HG02885 (cell line): ENCODE data around the gene CRYBA4.

Source experiments
- ATAC-seq: cut with Tn5 transposase; IDR thresholded peaks from one replicate; pipeline ENCODE4 v1.9.1; 2021; ENCODE audit warnings: mild to moderate bottlenecking; ENCODE audit not compliant: unreplicated experiment, poor library complexity

CRYBA4 gene

DNA sequence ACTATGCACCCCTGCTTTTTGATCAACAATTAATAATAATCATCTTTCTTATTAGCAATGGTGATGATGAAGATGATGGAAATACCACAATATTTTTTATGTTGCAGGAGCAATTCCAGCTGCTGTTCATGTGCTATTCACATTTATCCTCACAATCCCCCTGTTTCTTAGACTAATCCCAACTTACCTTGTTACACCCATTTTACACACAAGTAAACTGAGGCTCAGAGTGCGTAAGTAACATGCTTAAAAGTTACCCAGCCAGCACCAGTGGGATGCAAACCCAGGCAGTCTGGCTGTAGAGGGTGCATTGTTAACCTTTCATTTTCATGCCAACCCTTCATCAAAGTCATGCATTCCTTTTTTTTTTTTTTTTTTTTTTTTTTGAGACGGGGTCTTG is 1.6 kb upstream of the CRYBA4 start:
- no peak for ATAC-seq

DNA sequence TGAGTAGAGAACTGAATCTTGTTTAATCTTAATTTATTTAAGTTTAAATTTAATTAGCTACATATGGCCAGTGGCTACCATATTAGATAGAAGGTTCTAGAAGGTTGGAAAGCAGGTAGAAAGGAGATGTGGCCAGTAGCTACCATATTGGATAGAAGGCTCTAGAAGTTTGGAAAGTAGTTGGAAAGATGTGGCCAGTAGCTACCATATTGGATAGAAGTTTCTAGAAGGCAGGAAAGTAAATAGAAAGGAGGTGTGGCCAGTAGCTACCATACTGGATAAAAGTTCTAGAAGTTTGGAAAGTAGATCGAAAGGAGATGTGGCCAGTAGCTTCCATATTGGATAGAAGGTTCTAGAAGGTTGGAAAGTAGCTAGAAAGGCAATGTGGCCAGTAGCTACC is 2.2 kb downstream of the CRYBA4 start:
- no peak for ATAC-seq

DNA sequence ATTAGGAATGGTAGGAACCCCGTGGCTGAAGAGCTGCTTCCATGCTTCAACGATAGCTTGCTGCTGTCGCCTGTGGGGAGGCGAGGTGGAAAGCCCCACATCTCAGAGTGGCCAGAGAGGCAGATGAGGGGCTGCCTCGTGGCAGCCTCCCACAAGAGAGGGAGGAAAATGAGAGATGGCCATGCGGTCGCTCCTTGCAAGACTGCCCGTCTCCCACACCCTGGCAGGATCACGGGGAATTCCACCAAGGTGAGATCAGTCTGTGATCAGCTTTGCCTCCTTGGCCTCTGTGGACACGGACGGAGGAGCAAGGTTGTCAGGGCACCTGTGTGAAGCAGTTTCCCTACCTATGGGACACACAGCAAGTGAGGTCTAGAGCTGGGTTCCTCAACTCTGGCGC is 3.0 kb downstream of the CRYBA4 start:
- ATAC-seq = no peak

DNA sequence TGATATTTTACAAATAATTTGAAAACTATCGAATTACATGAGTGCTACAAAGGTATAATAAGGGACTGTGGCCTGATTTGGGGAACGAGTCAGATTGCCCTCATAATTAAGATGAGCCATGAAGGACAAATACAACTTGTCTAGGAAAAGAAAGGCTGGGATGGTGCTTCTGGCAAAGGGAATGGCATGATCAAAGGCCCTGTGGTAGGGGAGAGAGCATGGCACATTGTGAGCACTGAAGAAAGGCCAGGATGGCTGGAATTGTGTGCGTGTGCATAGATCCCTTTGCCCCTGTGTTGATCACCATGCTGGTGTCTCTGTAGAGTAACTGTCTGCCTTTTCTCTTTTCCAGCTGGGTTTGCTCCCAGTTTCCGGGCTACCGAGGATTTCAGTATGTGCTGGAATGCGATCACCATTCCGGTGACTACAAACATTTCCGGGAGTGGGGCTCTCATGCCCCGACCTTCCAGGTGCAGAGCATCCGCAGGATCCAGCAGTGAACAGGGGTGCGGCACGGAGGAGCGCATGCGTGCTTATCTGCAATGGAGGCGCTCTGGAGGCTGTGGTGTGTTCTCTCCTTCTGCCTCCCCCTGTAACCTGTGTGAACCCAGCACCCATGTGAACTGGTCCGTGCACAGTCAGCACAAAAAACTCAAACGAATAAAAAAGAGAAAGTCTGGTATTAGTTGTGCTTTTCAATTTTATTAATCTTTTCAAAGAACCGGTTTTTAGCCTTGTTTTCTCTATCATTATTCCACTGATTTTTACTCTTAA is 8.4 kb downstream of the CRYBA4 start:
- ATAC-seq = no peak

- no peak for ATAC-seq
Observed at GRCh38 chr22:26631282-26631681, 9.5 kb downstream of the CRYBA4 start.

DNA sequence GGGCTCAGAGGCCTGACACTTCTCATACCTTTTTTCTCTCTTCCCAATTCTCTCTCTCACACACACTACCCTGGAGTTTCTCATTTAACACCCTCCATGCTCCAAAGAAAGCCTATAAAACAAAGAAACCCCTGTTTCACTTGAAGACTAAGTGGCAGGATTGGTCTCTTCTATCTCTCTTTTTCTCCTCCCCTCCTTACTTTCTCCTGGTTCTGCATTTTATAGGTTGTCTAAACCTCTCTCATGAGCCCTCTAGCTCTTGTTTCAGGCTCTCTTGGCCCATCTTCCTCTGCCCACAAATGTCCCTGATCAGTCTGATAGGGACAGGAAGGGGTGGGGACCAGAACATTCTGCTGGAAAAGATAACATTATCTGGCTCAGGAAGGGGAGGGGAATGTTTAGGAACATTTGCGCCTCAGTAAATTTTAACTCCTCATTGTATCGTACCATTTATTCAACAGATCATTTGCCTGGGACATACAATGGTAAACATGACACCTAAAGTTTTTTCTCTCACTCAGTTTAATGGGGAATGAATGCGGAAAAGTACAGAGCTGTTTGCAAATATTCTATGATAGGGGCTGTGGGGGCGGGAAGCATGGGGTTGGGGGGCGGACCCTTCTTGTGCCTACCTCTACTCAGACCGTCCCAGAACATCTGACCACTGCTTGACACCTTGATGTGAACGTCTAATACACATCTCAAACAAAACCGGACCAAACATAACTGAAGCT is 10.8 kb downstream of the CRYBA4 start:
- no peak for ATAC-seq

- ATAC-seq = no peak
Observed at GRCh38 chr22:26634189-26634588, 12.4 kb downstream of the CRYBA4 start.

- ATAC-seq = no peak
Observed at GRCh38 chr22:26635117-26635516, 13.4 kb downstream of the CRYBA4 start.

- no peak for ATAC-seq
Observed at GRCh38 chr22:26636296-26636695, 14.5 kb downstream of the CRYBA4 start.

DNA sequence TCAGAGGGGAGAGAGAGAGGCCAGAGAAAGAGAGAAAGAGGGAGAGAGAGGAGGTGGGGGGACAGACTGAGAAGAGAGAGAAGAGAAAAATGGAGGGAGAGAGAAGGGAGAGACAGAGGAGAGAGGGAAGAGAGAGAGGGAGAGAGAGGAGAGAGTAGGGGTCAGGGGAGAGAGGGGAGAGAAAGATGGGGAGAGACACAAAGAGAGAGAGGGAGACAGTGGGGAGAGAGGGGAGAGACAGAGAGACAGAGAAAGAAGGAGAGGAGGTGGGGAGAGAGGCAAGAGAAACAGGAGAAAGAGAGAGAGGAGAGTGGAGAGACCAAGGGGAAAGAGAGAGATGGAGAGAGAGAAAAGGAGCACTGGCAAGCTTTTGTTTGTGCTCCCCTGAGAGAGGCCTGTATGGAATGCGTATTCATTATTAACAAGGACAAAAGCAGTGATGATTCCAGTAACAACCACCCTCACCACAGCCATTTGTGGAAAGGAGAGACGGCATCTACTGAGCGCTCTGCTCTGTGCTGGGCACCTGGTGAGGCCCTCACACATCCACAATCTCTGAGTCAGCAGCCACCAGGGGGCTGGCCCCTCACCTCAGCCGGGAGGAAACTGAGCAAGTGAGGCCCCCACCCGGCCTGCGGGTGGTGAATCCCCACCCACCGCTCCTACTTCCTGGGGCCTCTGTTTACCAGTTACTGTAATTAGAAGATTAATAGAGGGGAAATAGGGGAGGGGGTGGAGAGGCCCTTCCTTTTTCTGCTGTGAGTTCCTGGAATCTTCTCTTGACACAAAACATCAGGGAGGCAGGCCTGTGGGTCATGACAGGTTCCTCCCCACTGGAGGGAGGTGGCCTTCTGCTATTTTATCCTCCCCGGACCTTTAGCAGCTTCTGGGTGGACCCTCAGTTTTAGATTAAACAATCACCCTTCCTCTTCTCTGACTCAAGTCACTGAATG is 21.0 kb downstream of the CRYBA4 start:
- peak; percentile 40 for ATAC-seq

DNA sequence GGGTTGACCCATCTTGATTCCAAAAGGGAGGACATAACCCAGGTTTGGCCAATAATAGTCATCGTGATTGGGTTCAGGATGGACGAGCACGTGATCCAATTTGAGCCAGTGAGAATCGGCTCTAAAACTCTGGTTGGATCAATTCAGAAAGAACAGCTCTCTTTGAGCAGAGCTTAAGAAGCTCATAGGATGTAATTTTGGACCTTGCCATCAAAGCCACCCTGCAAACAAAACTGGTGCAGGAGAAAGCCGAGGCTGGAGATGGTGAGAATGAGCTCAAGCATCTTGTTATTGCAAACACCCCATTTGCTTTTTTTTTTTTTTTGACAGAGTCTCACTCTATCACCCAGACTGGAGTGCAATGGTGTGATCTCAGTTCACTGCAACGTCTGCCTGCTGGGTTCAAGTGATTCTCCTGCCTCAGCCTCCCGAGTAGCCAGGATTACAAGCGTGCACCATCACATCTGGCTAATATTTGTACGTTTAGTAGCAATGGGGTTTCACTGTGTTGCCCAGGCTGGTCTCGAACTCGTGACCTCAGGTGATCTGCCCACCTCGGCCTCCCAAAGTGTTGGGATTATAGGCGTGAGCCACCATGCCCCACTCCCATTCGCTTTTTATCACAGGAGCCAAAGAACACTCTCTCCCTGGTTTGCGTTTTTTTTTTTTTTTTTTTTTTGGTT is 21.8 kb downstream of the CRYBA4 start:
- ATAC-seq = no peak

GRCh38 chr22:26646158-26646557 is 24.4 kb downstream of the CRYBA4 start:
- ATAC-seq = no peak

- no peak for ATAC-seq
Observed at GRCh38 chr22:26648011-26648497, 26.3 kb downstream of the CRYBA4 start.

- ATAC-seq = no peak
Observed at GRCh38 chr22:26648528-26649388, 27.0 kb downstream of the CRYBA4 start.

- no peak for ATAC-seq
Observed at GRCh38 chr22:26650722-26651421, 29.1 kb downstream of the CRYBA4 start.

GRCh38 chr22:26651815-26652214 is 30.1 kb downstream of the CRYBA4 start:
- ATAC-seq = no peak

DNA sequence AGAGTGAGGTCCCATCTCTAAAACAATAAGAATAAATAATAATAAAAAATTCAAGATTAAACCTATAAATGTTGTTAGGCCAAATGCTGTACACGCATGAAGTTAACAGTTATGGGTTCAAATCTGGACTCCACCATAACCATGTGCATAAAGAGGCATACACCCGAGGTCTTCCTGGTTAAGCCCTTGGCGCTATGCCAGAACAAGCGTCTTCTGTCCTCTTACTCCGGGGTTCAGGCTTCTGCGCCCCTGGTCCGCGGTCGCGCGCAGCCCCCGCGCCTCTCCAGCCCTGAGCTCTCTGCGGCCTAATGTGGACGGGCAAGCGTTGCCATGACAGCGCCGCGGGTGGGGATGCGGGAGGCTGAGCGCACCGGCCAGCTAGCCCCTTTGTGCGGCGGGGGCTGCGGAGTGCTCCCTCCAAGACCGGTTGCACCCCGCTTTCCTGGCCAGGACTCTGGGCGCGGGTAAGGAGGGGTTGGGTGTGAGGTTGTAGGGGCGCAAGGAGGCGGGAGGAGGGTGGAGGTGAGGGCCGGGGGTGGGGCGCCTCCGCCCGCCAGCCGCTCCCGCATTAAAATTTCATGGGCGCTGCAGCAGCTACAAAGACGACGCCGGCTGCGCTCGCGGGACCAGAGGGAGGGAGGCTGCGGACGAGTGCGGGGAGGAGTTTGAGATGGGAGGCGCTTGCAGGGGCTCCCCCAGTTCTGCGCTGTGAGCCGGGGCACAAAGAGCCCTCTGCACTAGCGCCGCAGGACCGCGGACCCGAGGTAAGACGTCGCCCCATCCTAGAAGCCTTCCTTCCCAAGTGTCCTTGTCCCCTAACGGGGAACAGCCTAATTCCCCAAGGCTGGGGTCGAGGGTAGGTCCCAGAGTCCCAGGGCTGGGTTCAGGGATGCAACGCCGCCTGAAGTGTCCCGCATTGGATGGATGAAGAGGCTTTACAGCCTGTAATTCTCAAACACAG is 35.4 kb downstream of the CRYBA4 start, which contains the start of gene MIAT:
Gene MIAT, plus strand, starts transcription at position 698 of the 961 bp plus-strand sequence.
- peak; percentile 59 for ATAC-seq
